Astrocyte (in vitro differentiated cells and primary cell): ENCODE results near the gene KANSL3. TPM values are rescaled to one million over a fixed set of nuclear protein-coding genes. Genes with fewer than 3 reads are reported as not detected.

Source experiments
- DNase-seq: peaks from one replicate; pipeline ENCODE4 v3.0.0-alpha.2; 2010; ENCODE audit warnings: low read depth
- FAIRE-seq: peaks from 2 replicates; lab custom pipeline; 2011; peaks lifted over from hg19 to GRCh38; lab: Jason Lieb, UNC
- H2AFZ ChIP-seq: 2 replicates; pipeline ENCODE4 v1.6.0; 2012; ENCODE audit warnings: low read depth, low read length, inconsistent platforms
- H3K27ac ChIP-seq: 2 replicates; pipeline ENCODE4 v1.5.1; 2011; ENCODE audit warnings: low read depth, low read length, inconsistent platforms
- H3K27me3 ChIP-seq: 2 replicates; pipeline ENCODE4 v1.6.0; 2011; ENCODE audit warnings: low read length, inconsistent platforms; ENCODE audit not compliant: insufficient read depth
- H3K36me3 ChIP-seq: 2 replicates; pipeline ENCODE4 v1.5.1; 2011; ENCODE audit warnings: low read length, inconsistent platforms; ENCODE audit not compliant: insufficient read depth
- H3K4me1 ChIP-seq: 2 replicates; pipeline ENCODE4 v1.5.1; 2011; ENCODE audit warnings: low read length, inconsistent platforms; ENCODE audit not compliant: insufficient read depth
- H3K4me2 ChIP-seq: 2 replicates; pipeline ENCODE4 v1.6.0; 2012; ENCODE audit warnings: low read length, inconsistent platforms
- H3K4me3 ChIP-seq: 2 replicates; pipeline ENCODE4 v1.5.1; 2011; ENCODE audit warnings: low read depth, mild to moderate bottlenecking, low read length, inconsistent platforms; ENCODE audit not compliant: insufficient read depth
- H3K79me2 ChIP-seq: 2 replicates; pipeline ENCODE4 v1.6.0; 2012; ENCODE audit warnings: mild to moderate bottlenecking, low read length, inconsistent platforms; ENCODE audit not compliant: insufficient read depth
- H3K9ac ChIP-seq: 2 replicates; pipeline ENCODE4 v1.6.0; 2012; ENCODE audit warnings: mild to moderate bottlenecking, low read length, inconsistent platforms
- H3K9me3 ChIP-seq: 2 replicates; pipeline ENCODE4 v1.5.1; 2012; ENCODE audit warnings: low read depth, mild to moderate bottlenecking, low read length, inconsistent platforms; ENCODE audit not compliant: insufficient read depth
- H4K20me1 ChIP-seq: 2 replicates; pipeline ENCODE4 v1.6.0; 2012; ENCODE audit warnings: low read length, inconsistent platforms; ENCODE audit not compliant: insufficient read depth
- H3K27ac Mint-ChIP-seq: one replicate; pipeline ENCODE4 v1.8.0; 2021; ENCODE audit warnings: mild to moderate bottlenecking, mixed read lengths; ENCODE audit not compliant: unreplicated experiment
- H3K27me3 Mint-ChIP-seq: one replicate; pipeline ENCODE4 v1.8.0; 2021; ENCODE audit warnings: low read depth, mixed read lengths; ENCODE audit not compliant: unreplicated experiment
- H3K36me3 Mint-ChIP-seq: one replicate; pipeline ENCODE4 v1.8.0; 2021; ENCODE audit warnings: low read depth, mixed read lengths; ENCODE audit not compliant: unreplicated experiment
- H3K4me1 Mint-ChIP-seq: one replicate; pipeline ENCODE4 v1.8.0; 2021; ENCODE audit warnings: low read depth, mixed read lengths; ENCODE audit not compliant: unreplicated experiment
- H3K4me3 Mint-ChIP-seq: one replicate; pipeline ENCODE4 v1.8.0; 2021; ENCODE audit warnings: mild to moderate bottlenecking, moderate library complexity, mixed read lengths; ENCODE audit not compliant: unreplicated experiment
- H3K9me3 Mint-ChIP-seq: one replicate; pipeline ENCODE4 v1.8.0; 2021; ENCODE audit warnings: mild to moderate bottlenecking, mixed read lengths; ENCODE audit not compliant: unreplicated experiment
- EZH2 ChIP-seq: IDR thresholded peaks from 2 replicates; pipeline ENCODE4 v1.6.1; 2012; ENCODE audit warnings: mild to moderate bottlenecking, low read length, inconsistent platforms; ENCODE audit not compliant: insufficient read depth
- total RNA-seq: library from RNA; stranded (reverse); gene quantifications from 2 replicates; pipeline ENCODE4 v1.2.1, GENCODE V29; 2021
- TF ChIP-seq, protein P1 (sequence below): IDR thresholded peaks from 2 replicates; pipeline ENCODE4 v1.5.1; 2011; ENCODE audit warnings: low read depth, mild to moderate bottlenecking, inconsistent platforms, low read length, moderate library complexity; ENCODE audit not compliant: insufficient read depth

Gene KANSL3
- total RNA-seq, 1 donor from 2014 or later: 26.7 TPM

GRCh38 chr2:96625571-96626552, 12.2 kb downstream of the KANSL3 start:
- Histone ChIP-seq H4K20me1 (peaks cover 9% of the 10 kb centered on the region), H3K4me2 (peak overlapping the region; percentile 54), H3K9me3 (no peaks in the 10 kb centered on the region), H3K9ac (peak overlapping the region; percentile 3), H3K4me3 (no peak overlapping the region), H3K36me3 (peaks cover 26% of the 10 kb centered on the region), H3K27ac (peak overlapping the region; percentile 43), H3K27me3 (no peaks in the 10 kb centered on the region), H2AFZ (no peak overlapping the region), H3K79me2 (peaks cover 56% of the 10 kb centered on the region), H3K4me1 (peaks cover 18% of the 10 kb centered on the region)
- DNase-seq: peak; percentile 22
- H3K4me1 Mint-ChIP-seq: peaks cover 8% of the 10 kb centered on the region
- no peaks in the 10 kb centered on the region for H3K9me3 Mint-ChIP-seq
- TF ChIP-seq, protein P1, sequence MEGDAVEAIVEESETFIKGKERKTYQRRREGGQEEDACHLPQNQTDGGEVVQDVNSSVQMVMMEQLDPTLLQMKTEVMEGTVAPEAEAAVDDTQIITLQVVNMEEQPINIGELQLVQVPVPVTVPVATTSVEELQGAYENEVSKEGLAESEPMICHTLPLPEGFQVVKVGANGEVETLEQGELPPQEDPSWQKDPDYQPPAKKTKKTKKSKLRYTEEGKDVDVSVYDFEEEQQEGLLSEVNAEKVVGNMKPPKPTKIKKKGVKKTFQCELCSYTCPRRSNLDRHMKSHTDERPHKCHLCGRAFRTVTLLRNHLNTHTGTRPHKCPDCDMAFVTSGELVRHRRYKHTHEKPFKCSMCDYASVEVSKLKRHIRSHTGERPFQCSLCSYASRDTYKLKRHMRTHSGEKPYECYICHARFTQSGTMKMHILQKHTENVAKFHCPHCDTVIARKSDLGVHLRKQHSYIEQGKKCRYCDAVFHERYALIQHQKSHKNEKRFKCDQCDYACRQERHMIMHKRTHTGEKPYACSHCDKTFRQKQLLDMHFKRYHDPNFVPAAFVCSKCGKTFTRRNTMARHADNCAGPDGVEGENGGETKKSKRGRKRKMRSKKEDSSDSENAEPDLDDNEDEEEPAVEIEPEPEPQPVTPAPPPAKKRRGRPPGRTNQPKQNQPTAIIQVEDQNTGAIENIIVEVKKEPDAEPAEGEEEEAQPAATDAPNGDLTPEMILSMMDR: no peak
- no peak for TF ChIP-seq EZH2
- no peak overlapping the region for H3K4me3 Mint-ChIP-seq
- FAIRE-seq: no peak
- no peak overlapping the region for H3K27ac Mint-ChIP-seq
- H3K27me3 Mint-ChIP-seq: no peaks in the 10 kb centered on the region
- peaks cover 8% of the 10 kb centered on the region for H3K36me3 Mint-ChIP-seq

- peaks cover 18% of the 10 kb centered on the region for H3K4me1 ChIP-seq
- Mint-ChIP-seq H3K4me1 (peaks cover 8% of the 10 kb centered on the region), H3K27me3 (no peaks in the 10 kb centered on the region), H3K36me3 (peaks cover 3% of the 10 kb centered on the region), H3K4me3 (no peak overlapping the region), H3K9me3 (no peaks in the 10 kb centered on the region), H3K27ac (no peak overlapping the region)
- H3K27me3 ChIP-seq: no peaks in the 10 kb centered on the region
- H2AFZ ChIP-seq: no peak overlapping the region
- H3K9ac ChIP-seq: no peak overlapping the region
- H3K9me3 ChIP-seq: no peaks in the 10 kb centered on the region
- peaks cover 21% of the 10 kb centered on the region for H3K36me3 ChIP-seq
- H3K27ac ChIP-seq: no peak overlapping the region
- TF ChIP-seq, protein P1: no peak
- TF ChIP-seq EZH2: no peak
- FAIRE-seq (no peak), DNase-seq (no peak)
- H3K4me3 ChIP-seq: no peak overlapping the region
- peaks cover 32% of the 10 kb centered on the region for H3K79me2 ChIP-seq
- no peak overlapping the region for H3K4me2 ChIP-seq
- H4K20me1 ChIP-seq: peaks cover 20% of the 10 kb centered on the region
These were observed 15.0 kb downstream of the KANSL3 start for GRCh38 chr2:96623116-96623515.

DNA sequence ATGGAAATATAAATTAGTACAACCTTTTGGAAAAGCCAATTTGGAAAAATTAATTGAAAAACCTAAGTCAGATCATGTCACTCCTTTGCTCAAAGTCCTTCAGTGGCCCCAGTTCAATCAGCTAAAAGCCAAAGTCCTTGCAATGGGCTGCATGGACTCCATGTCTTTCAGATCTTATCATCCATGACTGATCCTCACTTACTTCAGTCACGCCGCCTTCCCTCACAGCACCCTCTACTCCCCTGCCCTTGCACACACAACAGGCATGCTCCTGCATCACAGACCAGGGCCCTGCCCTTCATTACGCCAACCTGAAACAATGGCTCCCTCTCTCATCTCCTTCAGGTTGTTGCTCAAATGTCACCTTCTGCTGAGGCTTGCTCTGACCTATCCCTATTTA, 15.6 kb downstream of the KANSL3 start:
- Histone ChIP-seq H3K36me3 (peaks cover 16% of the 10 kb centered on the region), H3K4me3 (no peak overlapping the region), H3K27ac (no peak overlapping the region), H3K4me2 (no peak overlapping the region), H3K9ac (no peak overlapping the region), H3K4me1 (peaks cover 18% of the 10 kb centered on the region), H2AFZ (no peak overlapping the region), H4K20me1 (peaks cover 20% of the 10 kb centered on the region), H3K27me3 (no peaks in the 10 kb centered on the region), H3K9me3 (no peaks in the 10 kb centered on the region), H3K79me2 (peaks cover 28% of the 10 kb centered on the region)
- no peak for DNase-seq
- no peaks in the 10 kb centered on the region for H3K9me3 Mint-ChIP-seq
- peaks cover 9% of the 10 kb centered on the region for H3K4me1 Mint-ChIP-seq
- no peak for TF ChIP-seq EZH2
- TF ChIP-seq, protein P1: no peak
- no peak overlapping the region for H3K27ac Mint-ChIP-seq
- no peak for FAIRE-seq
- H3K36me3 Mint-ChIP-seq: no peaks in the 10 kb centered on the region
- H3K4me3 Mint-ChIP-seq: no peak overlapping the region
- no peaks in the 10 kb centered on the region for H3K27me3 Mint-ChIP-seq
